ENCODE data around the gene CENPP.

DNA sequence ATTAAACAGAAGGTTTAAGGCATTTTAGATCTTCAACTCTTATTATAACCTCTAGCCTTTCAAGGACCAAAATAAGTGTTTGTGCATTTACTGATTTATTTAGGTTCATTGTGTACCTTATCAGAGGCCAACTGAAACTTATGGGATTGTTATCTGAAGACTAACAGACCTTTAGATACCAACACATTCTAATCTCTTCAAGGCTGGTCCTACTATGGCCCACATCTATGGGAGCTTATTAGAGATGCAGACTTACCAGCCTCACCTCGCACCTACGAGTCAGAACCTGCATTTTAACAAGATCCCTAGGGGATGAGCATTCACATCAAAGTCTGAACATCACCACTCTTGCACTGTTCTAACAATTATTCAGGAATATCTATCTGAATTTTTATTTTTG, 34.2 kb upstream of the CENPP start:
- TF ChIP-seq, protein P1, sequence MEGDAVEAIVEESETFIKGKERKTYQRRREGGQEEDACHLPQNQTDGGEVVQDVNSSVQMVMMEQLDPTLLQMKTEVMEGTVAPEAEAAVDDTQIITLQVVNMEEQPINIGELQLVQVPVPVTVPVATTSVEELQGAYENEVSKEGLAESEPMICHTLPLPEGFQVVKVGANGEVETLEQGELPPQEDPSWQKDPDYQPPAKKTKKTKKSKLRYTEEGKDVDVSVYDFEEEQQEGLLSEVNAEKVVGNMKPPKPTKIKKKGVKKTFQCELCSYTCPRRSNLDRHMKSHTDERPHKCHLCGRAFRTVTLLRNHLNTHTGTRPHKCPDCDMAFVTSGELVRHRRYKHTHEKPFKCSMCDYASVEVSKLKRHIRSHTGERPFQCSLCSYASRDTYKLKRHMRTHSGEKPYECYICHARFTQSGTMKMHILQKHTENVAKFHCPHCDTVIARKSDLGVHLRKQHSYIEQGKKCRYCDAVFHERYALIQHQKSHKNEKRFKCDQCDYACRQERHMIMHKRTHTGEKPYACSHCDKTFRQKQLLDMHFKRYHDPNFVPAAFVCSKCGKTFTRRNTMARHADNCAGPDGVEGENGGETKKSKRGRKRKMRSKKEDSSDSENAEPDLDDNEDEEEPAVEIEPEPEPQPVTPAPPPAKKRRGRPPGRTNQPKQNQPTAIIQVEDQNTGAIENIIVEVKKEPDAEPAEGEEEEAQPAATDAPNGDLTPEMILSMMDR (IDR thresholded peaks at IDR 0.05) = no peak
- TF ChIP-seq POLR2AphosphoS5 (IDR thresholded peaks at IDR 0.05; ENCODE audit: insufficient read depth in 1 of 2, low read depth in 1 of 2) (no peak), POLR2A (IDR thresholded peaks at IDR 0.05) (no peak)

All from vagina (tissue), 2 donors.